HG02943 (cell line): ENCODE data around the gene CEP126.
"Not testable (repeated sequence)": the region's sequence is repeated elsewhere in the genome, so short reads cannot be mapped to it uniquely, and the experiment has no call there.

Experiments
- ATAC-seq: cut with Tn5 transposase; IDR thresholded peaks from one replicate; pipeline ENCODE4 v1.9.1; 2021; ENCODE audit warnings: mild to moderate bottlenecking, low read depth, moderate library complexity; ENCODE audit not compliant: unreplicated experiment

CEP126 gene

GRCh38 chr11:101923554-101923953 lies 8.7 kb downstream of the CEP126 start:
- no peak for ATAC-seq

- ATAC-seq, result no peak
Measured at GRCh38 chr11:101929294-101929915, 14.6 kb downstream of the CEP126 start.

DNA sequence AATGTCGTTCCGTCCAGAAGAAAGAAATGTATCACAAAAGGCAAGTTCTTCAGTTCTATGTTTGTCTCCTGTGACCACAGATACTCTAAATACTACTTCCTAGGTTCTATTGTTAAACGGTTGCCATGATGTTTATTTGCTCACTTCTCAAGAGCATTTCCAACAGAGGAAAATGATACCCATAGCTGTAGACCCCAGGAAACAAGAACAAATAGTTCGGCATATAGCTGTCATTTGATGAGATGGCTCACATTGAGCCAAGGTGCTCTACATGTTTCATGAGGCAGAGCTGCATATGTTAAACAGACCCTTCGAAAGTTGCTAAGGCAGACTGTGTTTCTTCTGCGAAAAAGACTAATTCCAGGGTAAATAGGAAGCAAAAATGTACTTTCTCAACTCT lies 16.9 kb downstream of the CEP126 start:
- no peak for ATAC-seq

GRCh38 chr11:101940901-101941520 lies 26.2 kb downstream of the CEP126 start:
- ATAC-seq, result no peak

DNA sequence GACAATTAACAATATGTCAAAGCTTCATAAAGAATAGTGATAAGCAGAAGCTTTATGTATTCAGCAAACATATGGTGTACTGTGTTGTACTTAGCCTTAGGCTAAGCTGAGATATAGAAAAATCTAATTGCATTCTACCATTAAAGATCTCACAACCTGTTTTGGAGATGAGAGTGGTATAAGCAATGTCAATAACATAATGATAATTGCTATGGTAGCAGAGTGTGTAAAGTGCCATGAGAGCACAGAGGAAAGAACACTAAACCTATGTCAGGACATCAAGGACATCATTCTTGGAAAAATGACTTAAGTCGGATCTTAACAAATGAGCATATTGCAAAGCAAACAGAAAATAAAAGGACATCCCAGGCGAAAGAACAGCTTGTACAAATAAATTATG lies 30.1 kb downstream of the CEP126 start:
- no peak for ATAC-seq

DNA sequence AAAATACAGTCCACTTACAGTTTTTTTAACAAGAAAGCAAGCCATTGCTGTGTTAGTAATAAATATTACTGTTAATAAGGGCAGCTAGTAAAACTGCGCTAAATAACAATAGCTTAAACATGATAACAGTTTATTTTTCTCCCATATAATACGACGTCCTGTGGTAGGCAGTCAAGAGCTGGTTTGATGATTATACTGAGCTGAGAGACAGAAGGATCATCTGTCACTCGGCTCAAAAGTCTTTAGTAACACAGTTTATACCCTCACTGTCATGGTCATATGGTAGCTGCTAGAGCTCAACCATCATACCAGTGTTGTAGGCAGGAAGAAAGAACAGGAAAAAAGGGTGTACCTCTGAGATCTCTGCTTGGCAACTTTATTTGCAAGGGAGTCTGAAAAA lies 30.6 kb downstream of the CEP126 start:
- ATAC-seq, result no peak

GRCh38 chr11:101949680-101950220 lies 34.9 kb downstream of the CEP126 start:
- ATAC-seq, result no peak

DNA sequence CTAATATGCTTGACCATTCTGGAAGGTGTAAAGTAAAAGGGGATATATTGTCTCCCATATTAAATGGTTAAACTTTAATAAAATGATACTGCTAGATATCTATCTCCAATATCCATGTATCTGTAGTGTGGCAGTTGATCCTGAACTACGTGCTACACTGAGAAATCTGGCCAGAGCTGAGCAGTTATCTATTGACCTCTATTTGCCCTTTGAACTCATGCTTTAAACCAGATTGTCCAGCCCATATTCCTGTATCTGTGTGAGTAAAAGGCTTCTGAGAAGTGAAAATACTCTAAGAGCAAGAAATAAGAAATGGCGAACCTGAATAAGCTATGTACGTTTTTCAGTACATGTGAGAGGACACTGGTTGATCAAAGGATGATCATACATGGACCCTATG lies 40.5 kb downstream of the CEP126 start:
- no peak for ATAC-seq

- no peak for ATAC-seq
Measured at GRCh38 chr11:101955701-101956100, 40.9 kb downstream of the CEP126 start.

- ATAC-seq, result no peak
Measured at GRCh38 chr11:101960231-101960630, 45.4 kb downstream of the CEP126 start.

DNA sequence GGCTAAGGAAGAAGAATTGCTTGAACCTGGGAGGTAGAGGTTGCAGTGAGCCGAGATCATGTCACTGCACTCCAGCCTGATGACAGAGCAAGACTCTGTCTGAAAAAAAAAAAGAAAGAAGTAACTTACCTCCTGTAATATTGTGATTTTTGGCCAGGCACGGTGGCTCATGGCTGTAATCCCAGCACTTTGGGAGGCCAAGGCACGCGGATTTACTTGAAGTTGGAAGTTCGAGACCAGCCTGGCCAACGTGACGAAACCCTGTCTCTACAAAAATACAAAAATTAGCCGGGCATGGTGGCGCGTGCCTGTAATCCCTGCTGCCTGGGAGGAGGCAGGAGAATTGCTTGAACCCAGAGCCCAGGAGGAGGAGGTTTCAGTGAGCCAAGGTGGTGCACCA lies 49.4 kb downstream of the CEP126 start:
- ATAC-seq, result not testable (repeated sequence)

GRCh38 chr11:101974255-101974654 lies 59.4 kb downstream of the CEP126 start:
- ATAC-seq, result no peak

DNA sequence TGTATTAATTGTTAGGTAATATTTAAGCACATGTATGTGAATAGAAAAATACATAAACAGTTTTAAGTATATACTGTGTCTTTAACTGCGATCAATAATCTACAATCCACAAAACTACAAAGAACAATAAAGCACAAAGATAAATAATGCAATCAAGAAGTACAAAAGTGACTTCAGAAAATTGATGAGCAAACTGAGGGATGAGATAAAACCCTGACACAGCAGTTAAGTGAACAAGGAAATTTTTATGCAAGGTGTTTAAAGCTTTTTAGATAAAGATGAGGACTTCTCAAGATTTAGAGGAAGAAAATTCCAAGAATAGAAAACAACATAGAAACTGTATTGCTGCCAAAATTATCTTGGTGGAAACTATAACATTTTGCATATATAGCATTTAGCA lies 60.0 kb downstream of the CEP126 start:
- no peak for ATAC-seq

- ATAC-seq, result no peak
Measured at GRCh38 chr11:101975734-101976133, 60.9 kb downstream of the CEP126 start.

DNA sequence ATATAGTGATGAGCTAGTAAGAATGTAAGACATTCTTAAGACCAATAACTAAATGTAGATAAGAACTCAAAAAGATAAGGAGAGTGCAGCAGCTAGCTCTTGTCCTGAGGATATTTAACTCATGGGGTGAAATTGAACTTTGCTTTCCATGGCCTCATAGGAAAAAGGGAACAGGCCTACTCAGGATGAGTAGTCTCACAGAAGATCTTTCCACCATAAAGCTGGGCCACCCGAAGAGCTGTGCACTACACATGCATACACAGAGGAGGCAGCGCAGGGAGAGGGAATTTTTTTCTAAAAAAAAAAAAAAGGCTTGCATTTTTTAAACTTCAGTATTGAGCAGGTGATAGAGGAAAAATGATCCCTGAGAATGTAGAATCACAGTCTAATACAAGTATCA lies 72.6 kb downstream of the CEP126 start:
- ATAC-seq, result no peak

GRCh38 chr11:101993172-101993571 lies 78.4 kb downstream of the CEP126 start:
- no peak for ATAC-seq

DNA sequence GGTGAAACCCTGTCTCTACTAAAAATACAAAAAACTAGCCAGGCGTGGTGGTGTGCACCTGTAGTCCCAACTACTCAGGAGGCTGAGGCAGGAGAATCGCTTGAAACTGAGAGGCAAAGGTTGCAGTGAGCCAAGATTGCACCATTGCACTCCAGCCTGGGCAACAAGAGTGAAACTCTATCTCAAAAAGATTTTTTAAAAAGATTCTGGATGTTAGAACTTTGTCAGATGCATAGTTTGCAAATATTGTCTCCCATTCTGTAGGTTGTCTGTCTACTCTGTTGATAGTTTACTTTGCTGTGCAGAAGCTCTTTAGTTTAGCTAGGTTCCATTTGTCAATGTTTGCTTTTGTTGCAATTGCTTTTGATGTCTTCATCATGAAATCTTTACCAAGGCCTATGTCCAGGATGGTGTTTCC lies 79.3 kb downstream of the CEP126 start:
- not testable (repeated sequence) for ATAC-seq

GRCh38 chr11:101996111-101996510 lies 81.3 kb downstream of the CEP126 start:
- no peak for ATAC-seq

- no peak for ATAC-seq
Measured at GRCh38 chr11:102001657-102002338, 87.0 kb downstream of the CEP126 start.

GRCh38 chr11:102004220-102004619 lies 89.4 kb downstream of the CEP126 start:
- ATAC-seq, result no peak

DNA sequence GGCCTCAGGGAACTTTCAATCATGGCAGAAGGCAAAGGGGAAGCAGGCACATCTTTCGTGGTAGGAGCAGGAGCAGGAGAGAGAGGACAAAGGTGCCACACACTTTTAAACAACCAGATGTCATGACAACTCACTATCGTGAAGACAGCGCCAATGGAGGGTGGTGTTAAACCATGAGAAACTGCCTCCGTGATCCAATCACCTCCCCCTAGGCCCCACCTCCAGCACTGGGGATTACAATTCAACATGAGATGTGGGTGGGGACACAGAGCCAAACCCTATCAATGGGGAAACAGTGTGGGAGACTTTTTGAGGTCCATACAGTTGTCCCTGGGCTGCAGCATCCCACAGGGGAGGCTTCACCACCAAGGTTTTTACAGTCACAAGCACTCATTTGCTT lies 90.5 kb downstream of the CEP126 start:
- no peak for ATAC-seq
